ENCODE data around the gene THBS1.

GRCh38 chr15:39622660-39623516, 42.0 kb downstream of the THBS1 start:
- TF ChIP-seq CREB5 (CRISPR knock-in tag; IDR thresholded peaks at IDR 0.05; ENCODE audit: low read depth) (no peak), BACH2 (CRISPR knock-in tag; IDR thresholded peaks at IDR 0.05; ENCODE audit: borderline replicate concordance) (no peak), GLIS3 (CRISPR knock-in tag; IDR thresholded peaks at IDR 0.05) (no peak), RARB (CRISPR knock-in tag; IDR thresholded peaks at IDR 0.05) (no peak), ZFP30 (CRISPR knock-in tag; IDR thresholded peaks at IDR 0.05) (no peak), TCF4 (CRISPR knock-in tag; IDR thresholded peaks at IDR 0.05; ENCODE audit: borderline replicate concordance) (no peak)

Measured in SK-N-SH treated with all-trans-retinoic acid at 6 μM for 48 hours (cell line).